H9 (cell line): ENCODE results near the gene FXYD4. TPM values are rescaled to one million over a fixed set of nuclear protein-coding genes. Genes with fewer than 3 reads are reported as not detected.

Experiments used
- DNase-seq: peaks from one replicate; pipeline ENCODE4 v3.0.0-alpha.2; 2017
- H2AFZ ChIP-seq: one replicate; pipeline ENCODE4 v1.6.1; 2013; ENCODE audit warnings: mild to moderate bottlenecking, low read length, control low read depth, moderate library complexity
- H2AK5ac ChIP-seq: 2 replicates; pipeline ENCODE4 v1.6.1; 2013; ENCODE audit warnings: low read length, control low read depth, mixed read lengths; ENCODE audit not compliant: insufficient read length
- H2BK120ac ChIP-seq: one replicate; pipeline ENCODE4 v1.6.1; 2013; ENCODE audit warnings: low read depth, mild to moderate bottlenecking, low read length, control low read depth, inconsistent platforms; ENCODE audit not compliant: poor library complexity, severe bottlenecking
- H2BK12ac ChIP-seq: 2 replicates; pipeline ENCODE4 v1.6.1; 2013; ENCODE audit warnings: low read length, control low read depth, mixed read lengths, low read depth; ENCODE audit not compliant: insufficient read length
- H2BK15ac ChIP-seq: 2 replicates; pipeline ENCODE4 v1.6.1; 2013; ENCODE audit warnings: low read depth, low read length, control low read depth
- H2BK20ac ChIP-seq: one replicate; pipeline ENCODE4 v1.6.1; 2013; ENCODE audit warnings: low read depth, mild to moderate bottlenecking, low read length, control low read depth, inconsistent platforms; ENCODE audit not compliant: poor library complexity, severe bottlenecking
- H2BK5ac ChIP-seq: 2 replicates; pipeline ENCODE4 v1.6.1; 2013; ENCODE audit warnings: low read length, control low read depth, mixed read lengths; ENCODE audit not compliant: insufficient read length
- H3K14ac ChIP-seq: 2 replicates; pipeline ENCODE4 v1.6.1; 2013; ENCODE audit warnings: low read length, control low read depth; ENCODE audit not compliant: insufficient read depth
- H3K18ac ChIP-seq: 2 replicates; pipeline ENCODE4 v1.6.1; 2013; ENCODE audit warnings: low read depth, mild to moderate bottlenecking, mixed read lengths, low read length, control low read depth; ENCODE audit not compliant: insufficient read length
- H3K23ac ChIP-seq: 2 replicates; pipeline ENCODE4 v1.6.1; 2013; ENCODE audit warnings: low read length, control low read depth, mixed read lengths, low read depth; ENCODE audit not compliant: insufficient read length
- H3K23me2 ChIP-seq: 2 replicates; pipeline ENCODE4 v1.6.1; 2013; ENCODE audit warnings: low read depth, mild to moderate bottlenecking, mixed read lengths, low read length, control low read depth; ENCODE audit not compliant: insufficient read length, poor library complexity, severe bottlenecking
- H3K27ac ChIP-seq: 2 replicates; pipeline ENCODE4 v1.5.1; 2013; ENCODE audit warnings: low read length, control low read depth, mixed read lengths, low read depth; ENCODE audit not compliant: insufficient read length
- H3K27me3 ChIP-seq: 2 replicates; pipeline ENCODE4 v1.6.1; 2013; ENCODE audit warnings: low read length, control low read depth, inconsistent platforms; ENCODE audit not compliant: insufficient read depth
- H3K4ac ChIP-seq: 2 replicates; pipeline ENCODE4 v1.6.1; 2013; ENCODE audit warnings: low read depth, mild to moderate bottlenecking, control low read depth, inconsistent platforms, low read length, moderate library complexity
- H3K4me1 ChIP-seq: 2 replicates; pipeline ENCODE4 v1.6.1; 2013; ENCODE audit warnings: low read length, control low read depth, inconsistent platforms; ENCODE audit not compliant: insufficient read depth
- H3K4me2 ChIP-seq: 2 replicates; pipeline ENCODE4 v1.6.1; 2013; ENCODE audit warnings: low read length, control low read depth, mixed read lengths; ENCODE audit not compliant: insufficient read length, insufficient read depth
- H3K56ac ChIP-seq: 2 replicates; pipeline ENCODE4 v1.6.1; 2013; ENCODE audit warnings: low read depth, mild to moderate bottlenecking, mixed read lengths, low read length, control low read depth; ENCODE audit not compliant: insufficient read length
- H3K79me1 ChIP-seq: 2 replicates; pipeline ENCODE4 v1.6.1; 2013; ENCODE audit warnings: low read depth, mild to moderate bottlenecking, moderate library complexity, low read length, control low read depth, inconsistent platforms; ENCODE audit not compliant: insufficient read depth, poor library complexity, severe bottlenecking
- H3K79me2 ChIP-seq: 2 replicates; pipeline ENCODE4 v1.6.1; 2013; ENCODE audit warnings: low read length, control low read depth, inconsistent platforms; ENCODE audit not compliant: insufficient read depth
- H3K9ac ChIP-seq: 2 replicates; pipeline ENCODE4 v1.6.1; 2013; ENCODE audit warnings: low read length, control low read depth, mixed read lengths; ENCODE audit not compliant: insufficient read length; ENCODE audit errors: extremely low read depth
- H3K9me3 ChIP-seq: one replicate; pipeline ENCODE4 v1.6.1; 2013; ENCODE audit warnings: low read depth, low read length, inconsistent platforms; ENCODE audit not compliant: control insufficient read depth
- H3T11ph ChIP-seq: one replicate; pipeline ENCODE4 v1.6.1; 2013; ENCODE audit warnings: mild to moderate bottlenecking, low read length, control low read depth, inconsistent platforms
- H4K20me1 ChIP-seq: one replicate; pipeline ENCODE4 v1.6.1; 2013; ENCODE audit not compliant: control insufficient read depth, insufficient read length, insufficient read depth
- H4K5ac ChIP-seq: 2 replicates; pipeline ENCODE4 v1.6.1; 2013; ENCODE audit warnings: low read depth, mild to moderate bottlenecking, mixed read lengths, low read length, control low read depth; ENCODE audit not compliant: insufficient read length
- H4K8ac ChIP-seq: replicated peaks from 2 replicates; pipeline ENCODE4 v1.6.1; 2013; ENCODE audit warnings: low read length, control low read depth, mixed read lengths, low read depth; ENCODE audit not compliant: insufficient read length
- H4K91ac ChIP-seq: 2 replicates; pipeline ENCODE4 v1.6.1; 2013; ENCODE audit warnings: low read depth, mild to moderate bottlenecking, moderate library complexity, mixed read lengths, low read length, control low read depth; ENCODE audit not compliant: insufficient read length
- H3K27ac Mint-ChIP-seq, 3 experiments: 2 replicates in 2 of 3; 3 replicates in 1 of 3; pipeline ENCODE4 v1.8.0; 2020 to 2021; ENCODE audit warnings: mixed read lengths in 3 of 3, mild to moderate bottlenecking in 1 of 3, moderate library complexity in 1 of 3
- H3K27me3 Mint-ChIP-seq: 2 replicates; pipeline ENCODE4 v1.8.0; 2021; ENCODE audit warnings: low read depth, mild to moderate bottlenecking, moderate library complexity, mixed read lengths
- H3K36me3 Mint-ChIP-seq, 3 experiments: 2 replicates in 2 of 3; 3 replicates in 1 of 3; pipeline ENCODE4 v1.8.0; 2020 to 2021; ENCODE audit warnings: low read depth in 3 of 3, mixed read lengths in 3 of 3; ENCODE audit not compliant: insufficient read depth in 1 of 3
- H3K4me1 Mint-ChIP-seq, 2 experiments: 2 replicates each; pipeline ENCODE4 v1.8.0; 2020; ENCODE audit warnings: mixed read lengths in 2 of 2
- H3K4me3 Mint-ChIP-seq, 2 experiments: 2 replicates in 1 of 2; 3 replicates in 1 of 2; pipeline ENCODE4 v1.8.0; 2020 to 2021; ENCODE audit warnings: mild to moderate bottlenecking in 2 of 2, mixed read lengths in 2 of 2, moderate library complexity in 1 of 2
- H3K9me3 Mint-ChIP-seq, 2 experiments: 2 replicates in 1 of 2; 3 replicates in 1 of 2; pipeline ENCODE4 v1.8.0; 2020; ENCODE audit warnings: mild to moderate bottlenecking in 2 of 2, mixed read lengths in 2 of 2, moderate library complexity in 1 of 2
- WGBS: extraction: QIAGEN DNeasy Blood & Tissue Kit; methylation state at CpG from one replicate; pipeline ENCODE4 v1.1.7; 2013; ENCODE audit warnings: missing lambda C conversion rate, low lambda C conversion rate, mixed read lengths; ENCODE audit not compliant: insufficient read length; ENCODE audit errors: extremely low coverage; 5-methylcytosine and 5-hydroxymethylcytosine counted together
- total RNA-seq: library from RNA; stranded (reverse); gene quantifications from 2 replicates; pipeline ENCODE4 v1.2.1, GENCODE V29; 2021
- TF ChIP-seq, protein P1 (sequence below): fragments of 200-600 bp; sonication (generic); conservative IDR thresholded peaks from 3 replicates; pipeline ENCODE4 v1.8.0; 2021; ENCODE audit warnings: antibody characterized with exemption, mild to moderate bottlenecking

Gene FXYD4
- total RNA-seq, 1 experiment from 2014 or later: not detected

DNA sequence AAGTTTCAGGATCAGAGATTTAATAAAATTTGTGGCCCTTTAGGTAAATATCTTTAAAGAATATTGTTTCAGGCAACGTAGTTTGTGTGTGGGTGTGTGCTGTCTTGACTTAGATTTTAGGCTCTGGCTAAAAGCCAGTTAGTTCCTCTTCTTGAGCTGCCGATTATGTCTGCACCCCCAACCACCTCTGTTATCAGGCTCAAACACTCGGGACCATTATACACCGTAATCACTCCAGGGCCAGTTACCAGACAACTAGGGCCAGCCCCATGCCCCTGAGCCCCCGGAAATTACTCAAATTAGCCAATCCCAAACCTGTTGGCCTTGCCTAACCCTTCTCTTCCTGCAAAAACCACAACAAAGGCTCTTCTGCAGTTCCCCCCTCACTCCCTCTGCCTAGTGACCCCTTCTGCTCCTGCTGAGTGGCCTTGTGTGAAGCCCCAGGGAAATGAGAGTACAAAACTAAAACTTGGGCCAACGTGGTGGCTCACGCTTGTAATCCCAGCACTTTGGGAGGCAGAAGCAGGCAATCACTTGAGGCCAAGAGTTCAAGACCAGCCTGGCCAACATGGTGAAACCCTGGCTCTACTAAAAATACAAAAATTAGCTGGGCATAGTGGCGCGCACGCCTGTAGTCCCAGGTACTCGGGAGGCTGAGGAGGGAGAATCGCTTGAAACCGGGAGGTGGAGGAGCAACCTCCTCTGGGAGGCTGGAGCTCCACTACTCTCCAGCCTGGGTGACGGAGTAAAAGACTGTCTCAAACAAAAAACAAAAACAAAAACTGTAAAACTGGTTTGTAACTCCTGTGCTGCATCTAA, 46.7 kb downstream of the FXYD4 start:
- no peak overlapping the region for H3K4me2 ChIP-seq

More for the DNA sequence above, 46.7 kb downstream of the FXYD4 start:
- H4K20me1 ChIP-seq: no peaks in the 10 kb centered on the region
- no peak overlapping the region for H3T11ph ChIP-seq
- Mint-ChIP-seq H3K4me1 (peaks cover 6% of the 10 kb centered on the region in 2 experiments), H3K9me3 (peaks cover 0 to 9% of the 10 kb centered on the region in 2 experiments; a peak in 3 of 5 replicates), H3K4me3 (no peak overlapping the region), H3K27me3 (peaks cover 17% of the 10 kb centered on the region), H3K36me3 (peaks cover 0 to 5% (median 3%) of the 10 kb centered on the region in 3 experiments; a peak in 3 of 7 replicates), H3K27ac (no peak overlapping the region)
- TF ChIP-seq, protein P1, sequence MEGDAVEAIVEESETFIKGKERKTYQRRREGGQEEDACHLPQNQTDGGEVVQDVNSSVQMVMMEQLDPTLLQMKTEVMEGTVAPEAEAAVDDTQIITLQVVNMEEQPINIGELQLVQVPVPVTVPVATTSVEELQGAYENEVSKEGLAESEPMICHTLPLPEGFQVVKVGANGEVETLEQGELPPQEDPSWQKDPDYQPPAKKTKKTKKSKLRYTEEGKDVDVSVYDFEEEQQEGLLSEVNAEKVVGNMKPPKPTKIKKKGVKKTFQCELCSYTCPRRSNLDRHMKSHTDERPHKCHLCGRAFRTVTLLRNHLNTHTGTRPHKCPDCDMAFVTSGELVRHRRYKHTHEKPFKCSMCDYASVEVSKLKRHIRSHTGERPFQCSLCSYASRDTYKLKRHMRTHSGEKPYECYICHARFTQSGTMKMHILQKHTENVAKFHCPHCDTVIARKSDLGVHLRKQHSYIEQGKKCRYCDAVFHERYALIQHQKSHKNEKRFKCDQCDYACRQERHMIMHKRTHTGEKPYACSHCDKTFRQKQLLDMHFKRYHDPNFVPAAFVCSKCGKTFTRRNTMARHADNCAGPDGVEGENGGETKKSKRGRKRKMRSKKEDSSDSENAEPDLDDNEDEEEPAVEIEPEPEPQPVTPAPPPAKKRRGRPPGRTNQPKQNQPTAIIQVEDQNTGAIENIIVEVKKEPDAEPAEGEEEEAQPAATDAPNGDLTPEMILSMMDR: no peak
- H3K23me2 ChIP-seq: no peaks in the 10 kb centered on the region
- no peak overlapping the region for H3K56ac ChIP-seq
- no peak overlapping the region for H3K4ac ChIP-seq
- H3K27me3 ChIP-seq: no peaks in the 10 kb centered on the region
- no peaks in the 10 kb centered on the region for H3K79me2 ChIP-seq
- H4K5ac ChIP-seq: no peak overlapping the region
- H2BK5ac ChIP-seq: no peak overlapping the region
- H3K9me3 ChIP-seq: no peaks in the 10 kb centered on the region
- no peak overlapping the region for H2BK12ac ChIP-seq
- no peak overlapping the region for H3K9ac ChIP-seq
- H4K91ac ChIP-seq: no peak overlapping the region
- H2BK15ac ChIP-seq: no peak overlapping the region
- H2AFZ ChIP-seq: no peak overlapping the region
- H3K79me1 ChIP-seq: no peaks in the 10 kb centered on the region
- H3K23ac ChIP-seq: no peak overlapping the region
- no peak overlapping the region for H2AK5ac ChIP-seq
- no CpG with 5 or more reads among the region's 14 CpGs for WGBS
- H3K14ac ChIP-seq: no peak overlapping the region; the same call in 1 of the 2 replicates
- H2BK120ac ChIP-seq: no peak overlapping the region
- no peak for DNase-seq
- H3K27ac ChIP-seq: no peak overlapping the region
- H2BK20ac ChIP-seq: no peak overlapping the region
- H3K4me1 ChIP-seq: no peaks in the 10 kb centered on the region
- no peak overlapping the region for H3K18ac ChIP-seq
- H4K8ac ChIP-seq: no peak overlapping the region
